Cardiac septum (tissue), 1 donor: ENCODE measurements around the gene CLNK. TPM values are rescaled to one million over a fixed set of nuclear protein-coding genes. Genes with fewer than 3 reads are reported as not detected.
"Not testable (repeated sequence)": the region's sequence is repeated elsewhere in the genome, so short reads cannot be mapped to it uniquely, and the experiment has no call there.

Experiments
- DNase-seq: peaks from one replicate; pipeline ENCODE4 v3.0.0-alpha.2; 2020; ENCODE audit warnings: low spot score
- intact Hi-C: fragments of 100-400 bp; cut with DNase I; formaldehyde crosslinking; loops from one replicate; pipeline ENCODE4 v1.14.0; 2022
- total RNA-seq: library from RNA; stranded (reverse); fragmentation: NEBNext Ultra II Directional; extraction: Animal tissue kit (Norgen Biotek cat#: 25700); gene quantifications from one replicate; pipeline ENCODE4 v1.2.1, GENCODE V29; 2021
- donor health status: DM: no; HTN: no; CAD: no.

The CLNK gene
- total RNA-seq, 1 donor from 2014 or later: not detected

- DNase-seq: no peak
- intact Hi-C loops: no loop called here
These were observed 61.3 kb downstream of the CLNK start for GRCh38 chr4:10623241-10623640.

GRCh38 chr4:10622728-10623127, 61.8 kb downstream of the CLNK start:
- intact Hi-C loops: no loop called here
- DNase-seq: no peak

GRCh38 chr4:10620935-10621488, 63.6 kb downstream of the CLNK start:
- intact Hi-C loops: no loop called here
- no peak for DNase-seq

- no peak for DNase-seq
- intact Hi-C loops: no loop called here
These were observed 64.7 kb downstream of the CLNK start for GRCh38 chr4:10619855-10620254.

GRCh38 chr4:10619220-10619619, 65.3 kb downstream of the CLNK start:
- intact Hi-C loops: no loop called here

GRCh38 chr4:10614926-10615325, 69.6 kb downstream of the CLNK start:
- intact Hi-C loops: not testable (repeated sequence)

More at GRCh38 chr4:10619220-10619619, 65.3 kb downstream of the CLNK start:
- no peak for DNase-seq

GRCh38 chr4:10613926-10614478, 70.6 kb downstream of the CLNK start:
- DNase-seq: no peak
- intact Hi-C loops: no loop called here

More at GRCh38 chr4:10614926-10615325, 69.6 kb downstream of the CLNK start:
- DNase-seq: not testable (repeated sequence)

- intact Hi-C loops: no loop called here
These were observed 72.1 kb downstream of the CLNK start for GRCh38 chr4:10612476-10612875.

GRCh38 chr4:10611673-10612072, 72.9 kb downstream of the CLNK start:
- intact Hi-C loops: no loop called here
- no peak for DNase-seq

More at GRCh38 chr4:10612476-10612875, 72.1 kb downstream of the CLNK start:
- DNase-seq: no peak

GRCh38 chr4:10608501-10609219, 75.9 kb downstream of the CLNK start:
- no peak for DNase-seq
- intact Hi-C loops: no loop called here

- no peak for DNase-seq
- intact Hi-C loops: no loop called here
These were observed 77.4 kb downstream of the CLNK start for GRCh38 chr4:10607206-10607605.

- DNase-seq: no peak
- intact Hi-C loops: no loop called here
These were observed 77.9 kb downstream of the CLNK start for GRCh38 chr4:10606483-10607155.

GRCh38 chr4:10605746-10606482, 78.7 kb downstream of the CLNK start:
- intact Hi-C loops: no loop called here
- no peak for DNase-seq

GRCh38 chr4:10605031-10605430, 79.5 kb downstream of the CLNK start:
- no peak for DNase-seq
- intact Hi-C loops: no loop called here

- intact Hi-C loops: no loop called here
- no peak for DNase-seq
These were observed 85.0 kb downstream of the CLNK start for GRCh38 chr4:10599574-10599973.

GRCh38 chr4:10598829-10599228, 85.7 kb downstream of the CLNK start:
- intact Hi-C loops: no loop called here
- no peak for DNase-seq

GRCh38 chr4:10596586-10597290, 87.8 kb downstream of the CLNK start:
- intact Hi-C loops: no loop called here
- DNase-seq: no peak

- no peak for DNase-seq
- intact Hi-C loops: no loop called here
These were observed 91.4 kb downstream of the CLNK start for GRCh38 chr4:10593130-10593529.

GRCh38 chr4:10590896-10591295, 93.7 kb downstream of the CLNK start:
- no peak for DNase-seq
- intact Hi-C loops: no loop called here
